HCT116 (cell line): ENCODE results near the gene PRKG1. TPM values are rescaled to one million over a fixed set of nuclear protein-coding genes. Genes with fewer than 3 reads are reported as not detected.

Experiments
- CBX3 ChIP-seq: IDR thresholded peaks from 2 replicates; pipeline ENCODE4 v1.6.1; 2012; ENCODE audit warnings: low read depth
- FOSL1 ChIP-seq: IDR thresholded peaks from 2 replicates; pipeline ENCODE4 v1.6.1; 2012; ENCODE audit warnings: low read depth
- JUND ChIP-seq: IDR thresholded peaks from 2 replicates; pipeline ENCODE4 v1.6.1; 2012
- POLR2A ChIP-seq: IDR thresholded peaks from 2 replicates; pipeline ENCODE4 v1.7.0; 2011; ENCODE audit warnings: borderline replicate concordance; ENCODE audit not compliant: insufficient read depth, insufficient read length; ENCODE audit errors: extremely low read depth
- POLR2AphosphoS5 ChIP-seq: IDR thresholded peaks from 2 replicates; pipeline ENCODE4 v1.6.1; 2011; ENCODE audit warnings: mild to moderate bottlenecking, low read depth, low read length, moderate library complexity
- RAD21 ChIP-seq: IDR thresholded peaks from 2 replicates; pipeline ENCODE4 v1.6.1; 2012; ENCODE audit warnings: low read depth, mild to moderate bottlenecking
- SRF ChIP-seq: IDR thresholded peaks from 2 replicates; pipeline ENCODE4 v1.6.1; 2012; ENCODE audit warnings: low read depth
- TCF7L2 ChIP-seq: IDR thresholded peaks from 2 replicates; pipeline ENCODE4 v1.7.0; 2011; ENCODE audit warnings: borderline replicate concordance, inconsistent platforms; ENCODE audit not compliant: insufficient read depth, insufficient read length; ENCODE audit errors: extremely low read depth
- YY1 ChIP-seq: IDR thresholded peaks from 2 replicates; pipeline ENCODE4 v1.6.1; 2011; ENCODE audit warnings: low read length, low read depth, moderate library complexity, mild to moderate bottlenecking; ENCODE audit not compliant: insufficient replicate concordance; ENCODE audit errors: extremely low read depth
- ZBTB33 ChIP-seq: IDR thresholded peaks from 2 replicates; pipeline ENCODE4 v1.6.1; 2011; ENCODE audit warnings: mild to moderate bottlenecking, low read length, moderate library complexity; ENCODE audit not compliant: insufficient replicate concordance; ENCODE audit errors: extremely low read depth
- ZFX ChIP-seq: fragments of 450-650 bp; IDR thresholded peaks from 2 replicates; pipeline ENCODE4 v1.6.1; 2017
- ZNF274 ChIP-seq: fragments of 200-500 bp; sonication (Bioruptor generic); IDR thresholded peaks from 2 replicates; pipeline ENCODE4 v1.6.1; 2014; ENCODE audit warnings: mild to moderate bottlenecking, low read depth, low read length, inconsistent platforms
- total RNA-seq: library from RNA; stranded (reverse); gene quantifications from one replicate; pipeline ENCODE4 v1.2.1, GENCODE V29; 2021; ENCODE audit not compliant: unreplicated experiment
- TF ChIP-seq, protein P1 (sequence below), 3 experiments: fragments of 200-600 bp in 1 of 3; sonication (generic) in 1 of 3; IDR thresholded peaks in 2 of 3; conservative IDR thresholded peaks in 1 of 3; 2 replicates each; pipeline ENCODE4 v1.5.1; 2012 to 2017; ENCODE audit warnings: low read depth in 2 of 3, low read length in 2 of 3, antibody characterized with exemption in 1 of 3, borderline replicate concordance in 1 of 3, control low read depth in 1 of 3, mild to moderate bottlenecking in 1 of 3, mixed read lengths in 1 of 3, mixed run types in 1 of 3, moderate library complexity in 1 of 3; ENCODE audit not compliant: insufficient read depth in 1 of 3

The PRKG1 gene
- total RNA-seq, 1 experiment from 2014 or later, result 1.4 TPM

GRCh38 chr10:51846856-51847506, 772.7 kb downstream of the PRKG1 start (continued):
- TF ChIP-seq, protein P1, sequence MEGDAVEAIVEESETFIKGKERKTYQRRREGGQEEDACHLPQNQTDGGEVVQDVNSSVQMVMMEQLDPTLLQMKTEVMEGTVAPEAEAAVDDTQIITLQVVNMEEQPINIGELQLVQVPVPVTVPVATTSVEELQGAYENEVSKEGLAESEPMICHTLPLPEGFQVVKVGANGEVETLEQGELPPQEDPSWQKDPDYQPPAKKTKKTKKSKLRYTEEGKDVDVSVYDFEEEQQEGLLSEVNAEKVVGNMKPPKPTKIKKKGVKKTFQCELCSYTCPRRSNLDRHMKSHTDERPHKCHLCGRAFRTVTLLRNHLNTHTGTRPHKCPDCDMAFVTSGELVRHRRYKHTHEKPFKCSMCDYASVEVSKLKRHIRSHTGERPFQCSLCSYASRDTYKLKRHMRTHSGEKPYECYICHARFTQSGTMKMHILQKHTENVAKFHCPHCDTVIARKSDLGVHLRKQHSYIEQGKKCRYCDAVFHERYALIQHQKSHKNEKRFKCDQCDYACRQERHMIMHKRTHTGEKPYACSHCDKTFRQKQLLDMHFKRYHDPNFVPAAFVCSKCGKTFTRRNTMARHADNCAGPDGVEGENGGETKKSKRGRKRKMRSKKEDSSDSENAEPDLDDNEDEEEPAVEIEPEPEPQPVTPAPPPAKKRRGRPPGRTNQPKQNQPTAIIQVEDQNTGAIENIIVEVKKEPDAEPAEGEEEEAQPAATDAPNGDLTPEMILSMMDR (IDR thresholded peaks at IDR 0.05 in 2 of 3, conservative IDR thresholded peaks at IDR 0.05 in 1 of 3; ENCODE audit: borderline replicate concordance in 1 of 3, insufficient read depth in 1 of 3, low read depth in 2 of 3, low read length in 2 of 3), result no peak
- TF ChIP-seq POLR2AphosphoS5 (no peak), ZFX (no peak), FOSL1 (no peak), RAD21 (no peak), TCF7L2 (no peak), YY1 (no peak), SRF (no peak), JUND (no peak), ZBTB33 (no peak), ZNF274 (no peak), CBX3 (no peak), POLR2A (no peak)
